OCI-M2 (cell line): ENCODE measurements around the gene UBQLN4.

Experiments
- DNase-seq: peaks from one replicate; lab custom pipeline; 2025; ENCODE audit not compliant: unreplicated experiment; lab: John Stamatoyannopoulos, UW

UBQLN4 gene

GRCh38 chr1:156053768-156054499 is at the start of gene UBQLN4:
Gene UBQLN4, minus strand, starts transcription at chr1:156053798. Its CDS starts 97 bp downstream, at chr1:156053701.
- peak; percentile 70 for DNase-seq

GRCh38 chr1:156102633-156103511 is 49.3 kb upstream of the UBQLN4 start:
- DNase-seq: no peak

GRCh38 chr1:156101880-156102279 is 48.3 kb upstream of the UBQLN4 start:
- no peak for DNase-seq

GRCh38 chr1:156100205-156100995 is 46.8 kb upstream of the UBQLN4 start:
- no peak for DNase-seq

GRCh38 chr1:156099282-156099681 is 45.7 kb upstream of the UBQLN4 start:
- DNase-seq: no peak

GRCh38 chr1:156098784-156099183 is 45.2 kb upstream of the UBQLN4 start:
- DNase-seq: no peak

- no peak for DNase-seq
Observed at GRCh38 chr1:156097499-156098178, 44.0 kb upstream of the UBQLN4 start.

- no peak for DNase-seq
Observed at GRCh38 chr1:156096640-156097391, 43.2 kb upstream of the UBQLN4 start.

- DNase-seq: no peak
Observed at GRCh38 chr1:156095906-156096508, 42.4 kb upstream of the UBQLN4 start.

- no peak for DNase-seq
Observed at GRCh38 chr1:156091610-156092009, 38.0 kb upstream of the UBQLN4 start.

- DNase-seq: no peak
Observed at GRCh38 chr1:156090840-156091188, 37.2 kb upstream of the UBQLN4 start.

- DNase-seq: no peak
Observed at GRCh38 chr1:156090138-156090839, 36.7 kb upstream of the UBQLN4 start.

GRCh38 chr1:156089704-156090103 is 36.1 kb upstream of the UBQLN4 start:
- DNase-seq: no peak

- DNase-seq: no peak
Observed at GRCh38 chr1:156086256-156086662, 32.7 kb upstream of the UBQLN4 start.

- DNase-seq: no peak
Observed at GRCh38 chr1:156083800-156084790, 30.5 kb upstream of the UBQLN4 start.

GRCh38 chr1:156082309-156083091 is 28.9 kb upstream of the UBQLN4 start, which contains the start of gene MEX3A:
Gene MEX3A, minus strand, starts transcription at chr1:156082465. Its CDS starts 467 bp downstream, at chr1:156081998.
- no peak for DNase-seq

- no peak for DNase-seq
Observed at GRCh38 chr1:156081917-156082308, 28.3 kb upstream of the UBQLN4 start.
